ENCODE measurements around the gene ZNF473. TPM values are rescaled to one million over a fixed set of nuclear protein-coding genes. Genes with fewer than 3 reads are reported as not detected.
"Not testable (repeated sequence)": the region's sequence is repeated elsewhere in the genome, so short reads cannot be mapped to it uniquely, and the experiment has no call there.

ZNF473 gene
- total RNA-seq, 4 donors from 2014 or later: 6.7 to 16.7 (median 10.5) TPM

DNA sequence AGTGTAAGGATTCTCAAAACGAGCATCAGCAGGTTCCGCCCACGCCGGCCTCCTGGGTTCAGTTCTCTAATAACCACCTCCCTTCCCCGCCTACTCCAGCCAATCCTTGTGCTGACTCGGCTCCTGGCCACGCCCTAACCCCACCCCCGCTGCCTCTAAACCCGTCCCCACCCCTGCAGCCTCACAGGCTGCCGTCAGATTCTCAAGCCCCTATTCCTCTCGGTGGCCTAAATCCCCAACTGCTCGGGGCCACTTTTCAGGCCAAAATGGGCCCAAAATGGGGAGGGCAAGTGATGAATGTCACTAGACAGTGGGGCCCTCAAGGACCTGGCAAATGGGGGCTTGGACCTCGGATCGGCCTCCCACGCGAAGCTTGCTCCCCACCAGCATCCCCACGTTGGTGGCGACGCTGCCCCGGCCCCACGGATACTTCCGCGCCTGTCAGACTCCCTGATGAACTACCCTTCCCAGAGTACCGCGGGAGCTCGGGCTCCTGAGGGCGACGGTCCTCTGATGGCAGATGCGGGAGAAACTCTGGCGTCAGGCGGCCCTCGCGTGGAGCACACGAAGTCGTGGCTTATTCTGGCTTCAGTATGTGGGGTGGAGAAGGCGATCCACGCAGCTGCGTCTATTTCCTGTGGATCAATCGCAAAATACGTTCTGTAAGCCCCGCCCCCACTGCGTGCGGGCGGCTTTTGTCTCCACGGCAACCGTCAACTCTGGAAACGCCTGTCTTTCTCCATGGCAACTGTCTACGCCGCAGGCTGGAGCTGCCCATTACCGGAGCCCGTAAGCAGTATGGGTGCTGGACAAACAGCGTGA lies 24.8 kb downstream of the ZNF473 start:
- TF ChIP-seq, protein P1, sequence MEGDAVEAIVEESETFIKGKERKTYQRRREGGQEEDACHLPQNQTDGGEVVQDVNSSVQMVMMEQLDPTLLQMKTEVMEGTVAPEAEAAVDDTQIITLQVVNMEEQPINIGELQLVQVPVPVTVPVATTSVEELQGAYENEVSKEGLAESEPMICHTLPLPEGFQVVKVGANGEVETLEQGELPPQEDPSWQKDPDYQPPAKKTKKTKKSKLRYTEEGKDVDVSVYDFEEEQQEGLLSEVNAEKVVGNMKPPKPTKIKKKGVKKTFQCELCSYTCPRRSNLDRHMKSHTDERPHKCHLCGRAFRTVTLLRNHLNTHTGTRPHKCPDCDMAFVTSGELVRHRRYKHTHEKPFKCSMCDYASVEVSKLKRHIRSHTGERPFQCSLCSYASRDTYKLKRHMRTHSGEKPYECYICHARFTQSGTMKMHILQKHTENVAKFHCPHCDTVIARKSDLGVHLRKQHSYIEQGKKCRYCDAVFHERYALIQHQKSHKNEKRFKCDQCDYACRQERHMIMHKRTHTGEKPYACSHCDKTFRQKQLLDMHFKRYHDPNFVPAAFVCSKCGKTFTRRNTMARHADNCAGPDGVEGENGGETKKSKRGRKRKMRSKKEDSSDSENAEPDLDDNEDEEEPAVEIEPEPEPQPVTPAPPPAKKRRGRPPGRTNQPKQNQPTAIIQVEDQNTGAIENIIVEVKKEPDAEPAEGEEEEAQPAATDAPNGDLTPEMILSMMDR (IDR thresholded peaks at IDR 0.05): no peak
- no peak for TF ChIP-seq POLR2A (IDR thresholded peaks at IDR 0.05)
- peak; percentile 82 to 93 for DNase-seq (ENCODE audit: low spot score in 2 of 2)
- 1 to 2% methylated on average over 49 to 52 of the region's 52 CpGs for WGBS, 2 donors
- intact Hi-C loops (cut with DNase I; ENCODE audit: low total_unique reads): no loop called here
- peak overlapping the region; percentile 19 for H3K4me3 ChIP-seq (ENCODE audit: low read depth, poor library complexity, severe bottlenecking)

DNA sequence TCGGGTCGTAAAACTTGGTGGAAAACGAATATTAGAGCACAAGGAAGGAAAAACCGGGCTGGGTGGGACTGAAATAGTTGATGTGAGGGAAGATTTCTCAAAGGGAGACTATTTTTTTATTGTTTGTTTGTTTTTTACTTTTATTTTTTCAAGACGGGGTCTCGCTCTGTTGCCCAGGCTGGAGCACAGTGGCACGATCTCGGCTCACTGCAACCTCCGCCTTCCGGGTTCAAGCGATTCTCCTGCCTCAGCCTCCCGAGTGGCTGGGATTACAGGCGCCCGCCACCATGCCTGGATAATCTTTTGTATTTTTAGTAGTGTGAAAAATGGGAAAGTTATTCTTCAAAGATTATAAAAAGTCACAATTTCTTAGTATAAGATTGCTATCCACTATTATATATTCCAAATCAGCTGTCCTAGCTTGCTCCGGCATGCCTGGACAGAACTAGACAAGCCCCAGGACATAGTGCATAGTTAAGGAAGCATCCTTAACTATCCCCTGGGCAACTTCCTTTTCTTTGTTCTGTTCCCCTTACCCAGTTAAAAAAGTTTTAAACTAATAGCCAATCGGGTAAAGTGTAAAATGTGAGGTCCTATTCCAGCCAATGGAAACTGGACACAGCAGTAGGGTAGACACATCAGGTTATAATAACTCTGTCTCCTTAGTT lies 25.6 kb downstream of the ZNF473 start:
- peak overlapping the region; percentile 19 for H3K4me3 ChIP-seq (ENCODE audit: low read depth, poor library complexity, severe bottlenecking)
- DNase-seq (ENCODE audit: low spot score in 2 of 2); intact Hi-C loops (cut with DNase I; ENCODE audit: low total_unique reads): not testable (repeated sequence)
- WGBS, 2 donors: 29 to 37% methylated on average over 16 of the region's 16 CpGs

DNA sequence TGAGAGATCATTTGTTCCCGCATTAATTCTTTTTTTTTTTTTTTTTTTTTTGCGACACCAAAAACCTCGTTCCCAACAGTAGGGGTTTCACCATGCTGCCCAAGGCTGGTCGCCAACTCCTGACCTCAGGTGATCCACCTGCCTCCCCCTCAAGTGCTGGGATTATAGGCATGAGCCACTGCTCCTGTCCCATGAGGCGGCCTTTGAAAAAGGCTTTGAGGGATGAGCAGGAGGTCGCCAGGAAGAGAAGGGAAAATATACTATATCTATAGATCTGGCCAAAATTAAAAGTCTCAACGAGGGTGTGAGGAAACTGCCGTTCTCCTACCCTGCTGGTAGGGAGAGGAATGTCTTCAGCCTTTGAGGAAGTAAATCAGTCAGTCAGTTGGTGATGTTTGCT lies 26.2 kb downstream of the ZNF473 start:
- WGBS, 2 donors: 69 to 75% methylated on average over 8 of the region's 8 CpGs
- TF ChIP-seq POLR2A (IDR thresholded peaks at IDR 0.05): no peak
- TF ChIP-seq, protein P1 (IDR thresholded peaks at IDR 0.05): no peak

DNA sequence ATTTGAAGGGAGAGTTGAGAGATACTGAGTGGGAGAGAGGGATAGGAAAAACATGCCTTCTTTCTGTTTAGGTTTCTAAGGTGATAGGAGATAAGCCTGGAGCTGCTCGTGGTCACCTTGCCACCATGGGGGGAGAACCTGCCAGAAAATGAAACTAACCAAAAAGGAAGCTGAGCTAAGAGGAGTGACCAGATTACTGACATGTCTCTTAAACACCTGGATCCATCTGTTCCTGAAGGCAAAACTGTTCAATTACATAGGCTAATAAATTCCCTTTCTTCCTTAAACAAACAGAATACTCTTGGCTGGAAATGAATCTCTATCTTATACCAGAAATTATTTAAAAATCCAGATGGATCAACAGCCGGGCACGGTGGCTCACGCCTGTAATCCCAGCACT lies 27.3 kb downstream of the ZNF473 start:
- intact Hi-C loops (cut with DNase I; ENCODE audit: low total_unique reads): no loop called here
- WGBS, 2 donors: 81 to 88% methylated on average over 4 of the region's 4 CpGs

More for the DNA sequence above, 26.2 kb downstream of the ZNF473 start:
- intact Hi-C loops (cut with DNase I; ENCODE audit: low total_unique reads): no loop called here
- H3K4me3 ChIP-seq (ENCODE audit: low read depth, poor library complexity, severe bottlenecking): no peak overlapping the region
- DNase-seq (ENCODE audit: low spot score in 2 of 2): no peak

DNA sequence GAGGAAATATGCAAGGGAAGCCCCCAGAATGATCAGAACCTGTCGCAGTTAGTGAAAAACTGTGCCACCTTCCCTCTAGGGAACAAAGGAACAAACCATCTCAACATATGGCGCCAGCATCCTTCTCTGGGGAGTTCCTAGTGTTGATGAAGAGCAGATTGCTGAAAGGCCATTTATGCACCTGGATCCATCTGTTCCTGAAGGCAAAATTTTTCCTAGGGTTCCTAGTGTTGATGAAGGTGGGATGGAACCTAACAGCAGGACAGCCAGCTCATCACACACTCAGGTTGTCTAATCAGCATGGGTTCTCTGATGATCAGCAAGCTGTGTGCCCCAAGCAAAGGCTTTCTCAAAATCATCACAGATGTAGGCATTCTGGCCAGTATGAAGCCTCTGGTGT lies 32.6 kb downstream of the ZNF473 start:
- TF ChIP-seq, protein P1 (IDR thresholded peaks at IDR 0.05): no peak
- TF ChIP-seq POLR2A (IDR thresholded peaks at IDR 0.05): no peak
- intact Hi-C loops (cut with DNase I; ENCODE audit: low total_unique reads): no loop called here

More for the DNA sequence above, 27.3 kb downstream of the ZNF473 start:
- DNase-seq (ENCODE audit: low spot score in 2 of 2): no peak
- no peak overlapping the region for H3K4me3 ChIP-seq (ENCODE audit: low read depth, poor library complexity, severe bottlenecking)
- TF ChIP-seq, protein P1 (IDR thresholded peaks at IDR 0.05): no peak
- no peak for TF ChIP-seq POLR2A (IDR thresholded peaks at IDR 0.05)

DNA sequence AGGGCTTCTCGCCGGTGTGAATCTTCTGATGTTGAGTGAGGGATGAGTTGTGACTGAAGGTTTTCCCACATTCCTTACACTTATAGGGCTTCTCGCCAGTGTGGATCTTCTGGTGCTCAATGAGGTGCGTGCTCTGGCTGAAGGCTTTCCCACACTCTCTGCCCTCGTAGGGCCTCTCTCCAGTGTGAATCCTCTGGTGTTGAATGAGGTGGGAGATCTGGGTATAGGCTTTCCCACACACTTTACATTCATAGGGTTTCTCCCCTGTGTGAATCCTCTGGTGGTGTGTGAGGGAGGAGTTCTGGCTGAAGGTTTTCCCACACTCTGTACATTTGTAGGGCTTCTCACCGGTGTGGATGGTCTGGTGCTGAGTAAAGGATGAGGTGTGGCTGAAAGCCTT lies 33.2 kb downstream of the ZNF473 start:
- DNase-seq (ENCODE audit: low spot score in 2 of 2): no peak
- no peak for TF ChIP-seq POLR2A (IDR thresholded peaks at IDR 0.05)
- TF ChIP-seq, protein P1 (IDR thresholded peaks at IDR 0.05): no peak
- 76 to 87% methylated on average over 6 of the region's 6 CpGs for WGBS, 2 donors
- intact Hi-C loops (cut with DNase I; ENCODE audit: low total_unique reads): no loop called here
- no peak overlapping the region for H3K4me3 ChIP-seq (ENCODE audit: low read depth, poor library complexity, severe bottlenecking)

More for the DNA sequence above, 32.6 kb downstream of the ZNF473 start:
- no peak for DNase-seq (ENCODE audit: low spot score in 2 of 2)
- no peak overlapping the region for H3K4me3 ChIP-seq (ENCODE audit: low read depth, poor library complexity, severe bottlenecking)
- 91% methylated on average over 2 of the region's 2 CpGs for WGBS, 2 donors

All from lower leg skin (tissue), 4 donors.